GM18502 (cell line): ENCODE measurements around the gene STRN3.

Experiments used
- ATAC-seq: cut with Tn5 transposase; IDR thresholded peaks from one replicate; pipeline ENCODE4 v1.9.1; 2021; ENCODE audit warnings: mild to moderate bottlenecking; ENCODE audit not compliant: unreplicated experiment, poor library complexity

Gene STRN3

GRCh38 chr14:30882431-30882830, 143.7 kb downstream of the STRN3 start:
- no peak for ATAC-seq

- no peak for ATAC-seq
Observed at GRCh38 chr14:30876692-30877091, 149.5 kb downstream of the STRN3 start.

DNA sequence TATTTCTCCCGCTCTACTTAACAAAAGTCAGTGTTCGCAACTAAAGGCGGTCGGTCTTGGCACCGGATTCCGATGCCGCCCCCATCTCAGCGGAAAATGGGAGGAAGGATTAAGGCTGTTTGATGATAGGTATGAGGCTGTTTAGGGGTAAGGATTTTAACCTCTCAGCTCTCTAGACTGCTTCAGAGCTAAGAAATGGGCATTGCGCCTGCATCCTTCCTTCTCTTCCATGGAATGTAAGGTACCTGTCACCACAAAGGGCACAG, 150.5 kb downstream of the STRN3 start:
- ATAC-seq = no peak

GRCh38 chr14:30874999-30875787, 151.0 kb downstream of the STRN3 start:
- ATAC-seq = peak; percentile 38

GRCh38 chr14:30874120-30874998, 151.8 kb downstream of the STRN3 start, which contains the start of gene COCH:
Gene COCH (plus strand): TSS chr14:30874559. CDS start chr14:30874939, 380 bp downstream.
- ATAC-seq = peak; percentile 75

- ATAC-seq = no peak
Observed at GRCh38 chr14:30873308-30874119, 152.7 kb downstream of the STRN3 start.

- ATAC-seq = no peak
Observed at GRCh38 chr14:30872602-30873001, 153.6 kb downstream of the STRN3 start.

GRCh38 chr14:30869551-30870155, 156.5 kb downstream of the STRN3 start:
- ATAC-seq = no peak

- ATAC-seq = no peak
Observed at GRCh38 chr14:30868736-30869135, 157.4 kb downstream of the STRN3 start.

- no peak for ATAC-seq
Observed at GRCh38 chr14:30864934-30865333, 161.2 kb downstream of the STRN3 start.

GRCh38 chr14:30861200-30861599, 165.0 kb downstream of the STRN3 start:
- ATAC-seq = no peak

GRCh38 chr14:30855345-30856037, 170.7 kb downstream of the STRN3 start:
- peak; percentile 56 for ATAC-seq

GRCh38 chr14:30854492-30854891, 171.7 kb downstream of the STRN3 start:
- ATAC-seq = peak; percentile 60

- ATAC-seq = no peak
Observed at GRCh38 chr14:30853946-30854345, 172.2 kb downstream of the STRN3 start.

DNA sequence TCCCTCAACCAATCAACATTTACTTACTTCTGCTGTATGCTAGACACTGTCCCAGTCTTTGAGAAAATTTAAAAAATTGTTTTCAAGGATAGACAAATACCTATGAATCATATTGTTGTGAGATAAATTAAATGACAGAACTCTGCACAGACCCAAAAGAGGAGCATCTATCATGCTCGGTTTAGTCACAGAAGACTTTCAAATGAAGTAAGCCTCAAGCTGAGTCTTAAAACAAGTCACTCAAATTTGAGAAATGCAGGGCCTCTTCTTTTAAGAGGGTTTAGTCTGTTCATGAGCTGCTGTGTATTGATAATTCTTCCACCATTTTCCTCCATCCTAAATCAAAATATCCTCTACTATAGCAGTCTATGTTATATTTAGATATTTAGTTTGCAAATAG, 176.2 kb downstream of the STRN3 start:
- ATAC-seq = no peak

DNA sequence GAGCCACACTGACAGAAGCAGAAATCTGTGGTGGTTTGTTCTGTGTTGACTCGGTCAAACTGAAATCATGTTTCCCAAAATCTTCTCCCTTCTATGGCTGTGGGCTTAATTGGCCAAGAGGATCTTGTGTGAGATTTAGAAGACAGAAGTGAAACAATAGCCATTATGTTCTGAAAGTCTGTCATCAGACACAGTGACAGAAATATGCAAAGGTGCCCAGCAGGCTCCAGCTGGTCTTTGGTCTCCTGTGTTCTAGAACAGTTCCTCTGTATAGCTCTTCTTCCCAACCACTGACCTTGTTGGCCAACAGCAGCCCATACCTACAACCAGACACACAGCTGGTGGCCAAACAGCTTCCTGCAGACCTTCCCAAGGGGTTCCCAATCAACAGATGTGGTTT, 176.8 kb downstream of the STRN3 start:
- ATAC-seq = peak; percentile 95

DNA sequence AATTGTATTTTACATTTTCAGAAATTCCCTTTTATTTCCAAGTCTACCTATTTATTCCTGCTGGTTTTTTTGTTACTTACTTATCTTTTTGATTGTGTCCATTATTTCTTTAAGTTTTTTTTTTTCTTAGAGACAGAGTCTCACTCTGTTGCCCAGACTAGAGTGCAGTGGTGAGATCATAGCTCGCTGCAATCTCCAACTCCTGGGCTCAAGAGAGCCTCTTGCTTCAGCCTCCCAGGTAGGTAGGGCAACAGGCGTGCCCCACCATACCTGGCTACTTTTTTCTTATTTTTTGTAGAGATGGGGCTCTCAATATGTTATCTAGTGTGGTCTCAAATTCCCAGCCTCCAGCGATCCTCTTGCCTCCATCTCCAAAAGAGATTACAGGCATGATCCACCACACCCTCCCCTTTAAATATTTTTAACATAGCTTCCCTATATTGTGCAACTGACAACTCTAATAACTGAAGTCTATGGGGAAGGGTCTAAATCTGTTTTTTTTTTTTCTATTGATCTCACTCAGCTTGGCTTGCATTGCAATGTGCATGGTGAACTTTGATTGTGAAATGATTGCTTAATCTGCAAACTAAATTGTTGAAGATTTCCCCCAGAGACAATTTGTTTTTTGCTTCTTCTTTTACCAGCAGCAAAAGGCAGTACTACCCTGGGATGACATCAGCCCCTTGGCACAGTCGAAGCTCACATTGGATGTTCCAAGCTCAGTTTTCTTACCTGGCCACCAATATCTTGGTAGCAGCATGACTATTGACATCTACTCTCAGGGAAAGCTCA, 177.5 kb downstream of the STRN3 start:
- no peak for ATAC-seq
